ENCODE data around the gene FCHSD2. TPM values are rescaled to one million over a fixed set of nuclear protein-coding genes. Genes with fewer than 3 reads are reported as not detected.

FCHSD2 gene
- total RNA-seq, 1 donor from 2014 or later: 18.9 TPM

GRCh38 chr11:72832301-72833082 lies 309.6 kb downstream of the FCHSD2 start:
- Histone ChIP-seq H3K27ac (ENCODE audit: low read depth, low read length) (no peak overlapping the region), H3K36me3 (ENCODE audit: insufficient read depth, low read length) (no peaks in the 10 kb centered on the region), H2AFZ (ENCODE audit: low read depth, low read length) (no peak overlapping the region), H3K4me1 (ENCODE audit: insufficient read depth, low read length) (no peaks in the 10 kb centered on the region), H3K4me3 (ENCODE audit: insufficient read depth, low read depth, low read length) (no peak overlapping the region), H3K79me2 (ENCODE audit: insufficient read depth, low read length) (no peaks in the 10 kb centered on the region), H3K27me3 (ENCODE audit: insufficient read depth, low read length) (no peaks in the 10 kb centered on the region), H3K9me3 (ENCODE audit: insufficient read depth, low read depth, low read length) (no peaks in the 10 kb centered on the region), H3K9ac (ENCODE audit: low read length) (no peak overlapping the region), H4K20me1 (ENCODE audit: insufficient read depth, low read length) (no peaks in the 10 kb centered on the region), H3K4me2 (ENCODE audit: low read length) (no peak overlapping the region)
- FAIRE-seq: no peak
- Mint-ChIP-seq H3K27me3 (ENCODE audit: low read depth, unreplicated experiment) (peaks cover 3% of the 10 kb centered on the region), H3K4me1 (ENCODE audit: low read depth, unreplicated experiment) (peaks cover 6% of the 10 kb centered on the region), H3K27ac (ENCODE audit: unreplicated experiment) (peak overlapping the region; percentile 42), H3K4me3 (ENCODE audit: unreplicated experiment) (no peak overlapping the region), H3K9me3 (ENCODE audit: unreplicated experiment) (no peaks in the 10 kb centered on the region), H3K36me3 (ENCODE audit: low read depth, unreplicated experiment) (no peaks in the 10 kb centered on the region)
- no peak for DNase-seq (ENCODE audit: low read depth)
- TF ChIP-seq CTCF (IDR thresholded peaks at IDR 0.05; ENCODE audit: insufficient read depth, low read depth, low read length) (no peak), EZH2 (IDR thresholded peaks at IDR 0.05; ENCODE audit: insufficient read depth, low read length) (no peak)

DNA sequence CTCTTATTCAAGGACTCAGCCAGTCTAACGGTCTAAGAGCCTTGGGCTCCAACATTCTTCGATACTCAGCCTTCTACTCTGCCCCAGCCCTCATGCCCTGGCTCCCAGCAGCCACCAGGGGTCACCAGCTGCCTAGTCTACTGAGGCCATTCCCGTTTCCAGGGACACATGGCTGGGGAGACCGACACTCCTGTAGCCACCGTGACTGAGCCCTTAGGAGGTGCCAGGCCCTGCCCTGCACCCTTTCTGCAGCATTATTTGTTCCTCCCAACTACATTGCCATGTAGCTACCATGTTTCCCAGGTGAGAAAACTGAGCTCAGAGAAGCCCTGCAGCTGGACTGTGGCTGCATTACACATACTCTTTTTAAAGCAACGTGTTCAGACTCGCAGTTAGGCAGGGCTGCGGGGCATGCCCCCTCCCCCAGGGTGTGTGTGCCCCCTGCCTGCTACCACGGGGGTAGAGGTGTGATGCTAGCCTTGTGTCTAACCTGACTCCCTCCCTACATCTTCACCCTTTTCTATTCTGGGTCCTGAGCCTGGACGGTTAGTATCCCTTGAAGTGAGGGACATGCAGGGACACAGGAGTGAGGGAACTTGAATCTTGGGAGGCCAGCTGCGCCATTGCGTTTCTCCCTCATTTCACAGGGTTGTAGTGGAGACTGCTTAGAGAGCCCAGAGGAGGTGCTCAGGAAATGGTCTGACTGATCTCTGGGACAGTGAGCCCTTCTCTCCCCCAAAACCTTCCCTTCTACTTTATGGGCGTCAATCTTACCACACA lies 310.4 kb downstream of the FCHSD2 start:
- Mint-ChIP-seq H3K4me3 (ENCODE audit: unreplicated experiment) (no peak overlapping the region), H3K4me1 (ENCODE audit: low read depth, unreplicated experiment) (peaks cover 6% of the 10 kb centered on the region), H3K9me3 (ENCODE audit: unreplicated experiment) (no peaks in the 10 kb centered on the region), H3K36me3 (ENCODE audit: low read depth, unreplicated experiment) (peaks cover 5% of the 10 kb centered on the region), H3K27me3 (ENCODE audit: low read depth, unreplicated experiment) (peaks cover 3% of the 10 kb centered on the region), H3K27ac (ENCODE audit: unreplicated experiment) (peak overlapping the region; percentile 42)
- TF ChIP-seq EZH2 (IDR thresholded peaks at IDR 0.05; ENCODE audit: insufficient read depth, low read length) (no peak), CTCF (IDR thresholded peaks at IDR 0.05; ENCODE audit: insufficient read depth, low read depth, low read length) (peak; percentile 95)
- Histone ChIP-seq H3K4me1 (ENCODE audit: insufficient read depth, low read length) (no peaks in the 10 kb centered on the region), H3K9ac (ENCODE audit: low read length) (no peak overlapping the region), H3K4me2 (ENCODE audit: low read length) (peak overlapping the region; percentile 34), H4K20me1 (ENCODE audit: insufficient read depth, low read length) (no peaks in the 10 kb centered on the region), H3K36me3 (ENCODE audit: insufficient read depth, low read length) (no peaks in the 10 kb centered on the region), H3K27me3 (ENCODE audit: insufficient read depth, low read length) (no peaks in the 10 kb centered on the region), H3K79me2 (ENCODE audit: insufficient read depth, low read length) (no peaks in the 10 kb centered on the region), H3K27ac (ENCODE audit: low read depth, low read length) (no peak overlapping the region), H2AFZ (ENCODE audit: low read depth, low read length) (peak overlapping the region; percentile 36), H3K4me3 (ENCODE audit: insufficient read depth, low read depth, low read length) (no peak overlapping the region), H3K9me3 (ENCODE audit: insufficient read depth, low read depth, low read length) (no peaks in the 10 kb centered on the region)
- FAIRE-seq: no peak
- peak; percentile 39 for DNase-seq (ENCODE audit: low read depth)

Data from astrocyte (in vitro differentiated cells and primary cell).